ENCODE data around the gene LRRK1.

LRRK1 gene

GRCh38 chr15:100875976-100876375 lies 43.2 kb upstream of the LRRK1 start:
- H3K27me3 ChIP-seq (ENCODE audit: control insufficient read depth in 1 of 2, insufficient read depth in 1 of 2, low read length in 2 of 2) = peaks cover 0 to 66% of the 10 kb centered on the region in 2 experiments
- no peak overlapping the region for H3K4me2 ChIP-seq (ENCODE audit: low read length, poor library complexity, severe bottlenecking)
- no peak for DNase-seq
- no peak overlapping the region for H3K27ac ChIP-seq (ENCODE audit: low read length, poor library complexity, severe bottlenecking)
- H4K8ac ChIP-seq (ENCODE audit: low read length) = no peak overlapping the region
- no peak overlapping the region for H3K14ac ChIP-seq (ENCODE audit: low read length in 2 of 2)
- no peaks in the 10 kb centered on the region for H3K9me3 ChIP-seq (ENCODE audit: control insufficient read depth, low read length)
- no peak overlapping the region for H3K4ac ChIP-seq (ENCODE audit: low read depth in 1 of 2, low read length in 2 of 2)
- H2AK5ac ChIP-seq (ENCODE audit: low read length, severe bottlenecking) = no peak overlapping the region
- no peak overlapping the region for H2AFZ ChIP-seq (ENCODE audit: low read depth, low read length)
- no peaks in the 10 kb centered on the region for H3K79me1 ChIP-seq (replicated peaks; ENCODE audit: low read length, poor library complexity, severe bottlenecking)
- H2BK120ac ChIP-seq (ENCODE audit: low read depth, low read length) = no peak overlapping the region
- no peak overlapping the region for H3K23ac ChIP-seq (ENCODE audit: low read length in 2 of 2)
- H3K4me1 ChIP-seq (ENCODE audit: control insufficient read depth, insufficient read depth, low read depth, low read length) = peaks cover 19% of the 10 kb centered on the region
- H3K4me3 ChIP-seq (ENCODE audit: insufficient read depth in 1 of 2, low read depth in 1 of 2, low read length in 2 of 2) = no peak overlapping the region
- H2BK12ac ChIP-seq (ENCODE audit: low read length in 2 of 2) = no peak overlapping the region
- no peaks in the 10 kb centered on the region for H3K36me3 ChIP-seq (ENCODE audit: control insufficient read depth in 1 of 2, insufficient read depth in 2 of 2, low read depth in 1 of 2, low read length in 2 of 2)
- 80% methylated on average over 6 of the region's 7 CpGs for WGBS
- no peak overlapping the region for H2BK5ac ChIP-seq (ENCODE audit: low read depth, low read length, poor library complexity, severe bottlenecking)
- H3K18ac ChIP-seq (ENCODE audit: low read depth in 1 of 2, low read length in 2 of 2) = peak overlapping the region in 1 of 2 experiments; percentile 54
- H2BK15ac ChIP-seq (ENCODE audit: low read depth, poor library complexity, severe bottlenecking) = no peak overlapping the region
- no peak overlapping the region for H4K91ac ChIP-seq (ENCODE audit: low read length)
- no peak overlapping the region for H3K9ac ChIP-seq (ENCODE audit: low read length)

GRCh38 chr15:100877551-100877950 lies 41.6 kb upstream of the LRRK1 start:
- Histone ChIP-seq H2BK12ac (ENCODE audit: low read length in 2 of 2) (no peak overlapping the region), H3K18ac (ENCODE audit: low read depth in 1 of 2, low read length in 2 of 2) (no peak overlapping the region), H2BK15ac (ENCODE audit: low read depth, poor library complexity, severe bottlenecking) (no peak overlapping the region), H3K27me3 (ENCODE audit: control insufficient read depth in 1 of 2, insufficient read depth in 1 of 2, low read length in 2 of 2) (peaks cover 0 to 73% of the 10 kb centered on the region in 2 experiments), H4K91ac (ENCODE audit: low read length) (no peak overlapping the region), H3K27ac (ENCODE audit: low read length, poor library complexity, severe bottlenecking) (no peak overlapping the region), H2AK5ac (ENCODE audit: low read length, severe bottlenecking) (no peak overlapping the region), H3K79me1 (replicated peaks; ENCODE audit: low read length, poor library complexity, severe bottlenecking) (no peaks in the 10 kb centered on the region), H3K4me1 (ENCODE audit: control insufficient read depth, insufficient read depth, low read depth, low read length) (peaks cover 19% of the 10 kb centered on the region), H4K8ac (ENCODE audit: low read length) (no peak overlapping the region), H2AFZ (ENCODE audit: low read depth, low read length) (no peak overlapping the region), H3K14ac (ENCODE audit: low read length in 2 of 2) (no peak overlapping the region), H3K36me3 (ENCODE audit: control insufficient read depth in 1 of 2, insufficient read depth in 2 of 2, low read depth in 1 of 2, low read length in 2 of 2) (no peaks in the 10 kb centered on the region), H3K9ac (ENCODE audit: low read length) (no peak overlapping the region), H3K4me3 (ENCODE audit: insufficient read depth in 1 of 2, low read depth in 1 of 2, low read length in 2 of 2) (no peak overlapping the region), H3K9me3 (ENCODE audit: control insufficient read depth, low read length) (no peaks in the 10 kb centered on the region), H3K4ac (ENCODE audit: low read depth in 1 of 2, low read length in 2 of 2) (no peak overlapping the region), H2BK5ac (ENCODE audit: low read depth, low read length, poor library complexity, severe bottlenecking) (no peak overlapping the region), H3K4me2 (ENCODE audit: low read length, poor library complexity, severe bottlenecking) (no peak overlapping the region), H2BK120ac (ENCODE audit: low read depth, low read length) (no peak overlapping the region), H3K23ac (ENCODE audit: low read length in 2 of 2) (no peak overlapping the region)
- 80% methylated on average over 10 of the region's 10 CpGs for WGBS
- DNase-seq = no peak

GRCh38 chr15:100878130-100878529 lies 41.0 kb upstream of the LRRK1 start:
- no peak overlapping the region for H2AFZ ChIP-seq (ENCODE audit: low read depth, low read length)
- H3K4ac ChIP-seq (ENCODE audit: low read depth in 1 of 2, low read length in 2 of 2) = no peak overlapping the region
- no peaks in the 10 kb centered on the region for H3K36me3 ChIP-seq (ENCODE audit: control insufficient read depth in 1 of 2, insufficient read depth in 2 of 2, low read depth in 1 of 2, low read length in 2 of 2)
- H2BK12ac ChIP-seq (ENCODE audit: low read length in 2 of 2) = no peak overlapping the region
- H3K23ac ChIP-seq (ENCODE audit: low read length in 2 of 2) = no peak overlapping the region
- no peak overlapping the region for H2BK5ac ChIP-seq (ENCODE audit: low read depth, low read length, poor library complexity, severe bottlenecking)
- DNase-seq = no peak
- no peak overlapping the region for H2BK120ac ChIP-seq (ENCODE audit: low read depth, low read length)
- H3K14ac ChIP-seq (ENCODE audit: low read length in 2 of 2) = no peak overlapping the region
- H3K27ac ChIP-seq (ENCODE audit: low read length, poor library complexity, severe bottlenecking) = no peak overlapping the region
- no peaks in the 10 kb centered on the region for H3K79me1 ChIP-seq (replicated peaks; ENCODE audit: low read length, poor library complexity, severe bottlenecking)
- no peak overlapping the region for H3K4me3 ChIP-seq (ENCODE audit: insufficient read depth in 1 of 2, low read depth in 1 of 2, low read length in 2 of 2)
- no peak overlapping the region for H4K91ac ChIP-seq (ENCODE audit: low read length)
- H3K9me3 ChIP-seq (ENCODE audit: control insufficient read depth, low read length) = no peaks in the 10 kb centered on the region
- WGBS = 89% methylated on average over 11 of the region's 11 CpGs
- no peak overlapping the region for H3K9ac ChIP-seq (ENCODE audit: low read length)
- H3K4me2 ChIP-seq (ENCODE audit: low read length, poor library complexity, severe bottlenecking) = no peak overlapping the region
- H2BK15ac ChIP-seq (ENCODE audit: low read depth, poor library complexity, severe bottlenecking) = no peak overlapping the region
- H3K27me3 ChIP-seq (ENCODE audit: control insufficient read depth in 1 of 2, insufficient read depth in 1 of 2, low read length in 2 of 2) = peaks cover 0 to 75% of the 10 kb centered on the region in 2 experiments
- H3K18ac ChIP-seq (ENCODE audit: low read depth in 1 of 2, low read length in 2 of 2) = no peak overlapping the region
- H4K8ac ChIP-seq (ENCODE audit: low read length) = no peak overlapping the region
- H2AK5ac ChIP-seq (ENCODE audit: low read length, severe bottlenecking) = no peak overlapping the region
- peaks cover 19% of the 10 kb centered on the region for H3K4me1 ChIP-seq (ENCODE audit: control insufficient read depth, insufficient read depth, low read depth, low read length)

- H3K4me2 ChIP-seq (ENCODE audit: low read length, poor library complexity, severe bottlenecking) = peak overlapping the region; percentile 95
- no peaks in the 10 kb centered on the region for H3K36me3 ChIP-seq (ENCODE audit: control insufficient read depth in 1 of 2, insufficient read depth in 2 of 2, low read depth in 1 of 2, low read length in 2 of 2)
- H2BK120ac ChIP-seq (ENCODE audit: low read depth, low read length) = no peak overlapping the region
- H3K79me1 ChIP-seq (replicated peaks; ENCODE audit: low read length, poor library complexity, severe bottlenecking) = no peaks in the 10 kb centered on the region
- H4K91ac ChIP-seq (ENCODE audit: low read length) = no peak overlapping the region
- H3K9ac ChIP-seq (ENCODE audit: low read length) = peak overlapping the region; percentile 29
- DNase-seq = no peak
- no peak overlapping the region for H3K4ac ChIP-seq (ENCODE audit: low read depth in 1 of 2, low read length in 2 of 2)
- no peak overlapping the region for H3K23ac ChIP-seq (ENCODE audit: low read length in 2 of 2)
- H2AK5ac ChIP-seq (ENCODE audit: low read length, severe bottlenecking) = no peak overlapping the region
- no peak overlapping the region for H4K8ac ChIP-seq (ENCODE audit: low read length)
- H2AFZ ChIP-seq (ENCODE audit: low read depth, low read length) = no peak overlapping the region
- peaks cover 0 to 79% of the 10 kb centered on the region in 2 experiments for H3K27me3 ChIP-seq (ENCODE audit: control insufficient read depth in 1 of 2, insufficient read depth in 1 of 2, low read length in 2 of 2)
- H3K4me3 ChIP-seq (ENCODE audit: insufficient read depth in 1 of 2, low read depth in 1 of 2, low read length in 2 of 2) = peak overlapping the region; percentile 50 to 59
- no peak overlapping the region for H2BK15ac ChIP-seq (ENCODE audit: low read depth, poor library complexity, severe bottlenecking)
- H2BK12ac ChIP-seq (ENCODE audit: low read length in 2 of 2) = no peak overlapping the region
- H3K27ac ChIP-seq (ENCODE audit: low read length, poor library complexity, severe bottlenecking) = no peak overlapping the region
- H2BK5ac ChIP-seq (ENCODE audit: low read depth, low read length, poor library complexity, severe bottlenecking) = no peak overlapping the region
- H3K9me3 ChIP-seq (ENCODE audit: control insufficient read depth, low read length) = no peaks in the 10 kb centered on the region
- peaks cover 19% of the 10 kb centered on the region for H3K4me1 ChIP-seq (ENCODE audit: control insufficient read depth, insufficient read depth, low read depth, low read length)
- 14% methylated on average over 7 of the region's 12 CpGs for WGBS
- no peak overlapping the region for H3K18ac ChIP-seq (ENCODE audit: low read depth in 1 of 2, low read length in 2 of 2)
- peak overlapping the region in 1 of 2 experiments; percentile 28 for H3K14ac ChIP-seq (ENCODE audit: low read length in 2 of 2)
Observed at GRCh38 chr15:100878648-100879047, 40.5 kb upstream of the LRRK1 start.
